Activated naive CD8-positive, alpha-beta T cell (primary cell): ENCODE measurements around the gene TMPRSS15.
"Not testable (repeated sequence)": the region's sequence is repeated elsewhere in the genome, so short reads cannot be mapped to it uniquely, and the experiment has no call there.

Experiments used
- H3K27ac Mint-ChIP-seq: one replicate; pipeline ENCODE4 v1.8.0; 2021; ENCODE audit warnings: mixed read lengths
- H3K27me3 Mint-ChIP-seq: one replicate; pipeline ENCODE4 v1.8.0; 2021; ENCODE audit warnings: mixed read lengths
- H3K36me3 Mint-ChIP-seq: one replicate; pipeline ENCODE4 v1.8.0; 2021; ENCODE audit warnings: mixed read lengths
- H3K4me1 Mint-ChIP-seq: one replicate; pipeline ENCODE4 v1.8.0; 2021; ENCODE audit warnings: low read depth, mixed read lengths
- H3K4me3 Mint-ChIP-seq: one replicate; pipeline ENCODE4 v1.8.0; 2021; ENCODE audit warnings: mild to moderate bottlenecking, mixed read lengths
- H3K9me3 Mint-ChIP-seq: one replicate; pipeline ENCODE4 v1.8.0; 2021; ENCODE audit warnings: low read depth, mixed read lengths

Gene TMPRSS15

DNA sequence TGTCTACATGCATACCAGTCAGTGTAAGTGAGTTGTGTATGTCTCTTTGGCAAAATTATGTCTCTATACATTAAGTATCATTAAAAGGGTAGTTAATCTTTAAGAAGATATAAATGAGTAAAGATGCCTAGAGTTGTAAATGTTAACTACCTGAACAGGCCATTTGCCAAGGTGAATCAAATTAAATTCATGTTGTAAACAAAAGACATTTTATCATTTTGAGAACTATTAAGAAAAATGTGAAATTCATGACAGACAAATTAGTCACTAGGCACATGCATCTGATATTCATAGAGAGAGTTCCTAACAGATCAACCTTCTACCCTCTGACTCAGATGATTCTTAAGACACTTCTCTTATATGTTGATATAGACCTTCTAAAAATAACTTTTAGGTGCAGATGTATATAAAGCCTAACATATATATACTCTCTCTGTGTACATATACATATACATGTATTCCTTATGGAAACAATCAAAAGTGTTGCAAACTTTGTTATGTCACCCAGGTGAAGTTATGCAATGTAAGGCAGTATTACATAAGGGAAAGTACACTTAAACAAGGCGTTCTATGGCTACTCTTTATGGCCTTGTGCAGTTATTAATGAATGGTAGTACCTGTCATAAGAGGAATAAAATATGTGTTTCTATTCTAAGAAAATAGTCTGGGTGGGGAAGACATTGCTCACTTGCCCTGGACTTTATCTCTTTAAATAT lies at the start of gene TMPRSS15:
TSS of gene TMPRSS15 (minus strand) at position 51 of the 716 bp plus-strand sequence. CDS start 163 bp downstream, outside the sequence.
- H3K27me3 Mint-ChIP-seq = no peaks in the 10 kb centered on the region
- no peak within 1 kb of the TSS for H3K27ac Mint-ChIP-seq
- no peaks in the 10 kb centered on the region for H3K36me3 Mint-ChIP-seq
- no peaks in the 10 kb centered on the region for H3K9me3 Mint-ChIP-seq
- no peak within 1 kb of the TSS for H3K4me3 Mint-ChIP-seq
- H3K4me1 Mint-ChIP-seq = no peaks in the 10 kb centered on the region

DNA sequence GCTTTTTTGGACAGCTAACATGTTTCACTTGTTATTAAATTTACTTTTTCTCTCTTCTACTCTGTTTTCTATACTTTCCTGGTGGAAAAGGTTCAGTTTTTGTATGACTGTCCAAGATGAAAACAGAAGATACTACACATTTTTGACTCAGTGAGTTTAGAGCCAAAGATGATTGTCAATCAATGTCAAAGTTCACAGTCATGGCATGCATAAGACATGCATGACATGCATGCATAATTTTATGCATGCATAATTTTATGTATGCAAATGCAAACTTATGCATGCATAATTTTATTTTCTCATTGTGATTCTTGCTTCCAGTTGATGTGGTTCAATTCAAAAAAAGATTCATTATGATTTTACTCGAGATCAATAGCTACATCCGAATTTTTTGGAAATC lies 48.1 kb upstream of the TMPRSS15 start:
- no peaks in the 10 kb centered on the region for H3K4me1 Mint-ChIP-seq
- H3K27ac Mint-ChIP-seq = no peak overlapping the region
- H3K4me3 Mint-ChIP-seq = no peak overlapping the region
- H3K27me3 Mint-ChIP-seq = no peaks in the 10 kb centered on the region
- peaks cover 6% of the 10 kb centered on the region for H3K9me3 Mint-ChIP-seq
- H3K36me3 Mint-ChIP-seq = no peaks in the 10 kb centered on the region

GRCh38 chr21:18449605-18450550 lies 46.3 kb upstream of the TMPRSS15 start:
- H3K4me1 Mint-ChIP-seq = no peaks in the 10 kb centered on the region
- peaks cover 7% of the 10 kb centered on the region for H3K9me3 Mint-ChIP-seq
- H3K36me3 Mint-ChIP-seq = no peaks in the 10 kb centered on the region
- H3K4me3 Mint-ChIP-seq = no peak overlapping the region
- H3K27ac Mint-ChIP-seq = no peak overlapping the region
- H3K27me3 Mint-ChIP-seq = no peaks in the 10 kb centered on the region

- no peak overlapping the region for H3K27ac Mint-ChIP-seq
- no peaks in the 10 kb centered on the region for H3K4me1 Mint-ChIP-seq
Observed at GRCh38 chr21:18443701-18444100, 40.1 kb upstream of the TMPRSS15 start.

GRCh38 chr21:18443085-18443484 lies 39.5 kb upstream of the TMPRSS15 start:
- no peaks in the 10 kb centered on the region for H3K36me3 Mint-ChIP-seq
- no peaks in the 10 kb centered on the region for H3K27me3 Mint-ChIP-seq
- no peak overlapping the region for H3K4me3 Mint-ChIP-seq
- H3K4me1 Mint-ChIP-seq = no peaks in the 10 kb centered on the region
- H3K9me3 Mint-ChIP-seq = peaks cover 3% of the 10 kb centered on the region
- H3K27ac Mint-ChIP-seq = no peak overlapping the region

More at GRCh38 chr21:18443701-18444100, 40.1 kb upstream of the TMPRSS15 start:
- no peak overlapping the region for H3K4me3 Mint-ChIP-seq
- no peaks in the 10 kb centered on the region for H3K36me3 Mint-ChIP-seq
- H3K27me3 Mint-ChIP-seq = no peaks in the 10 kb centered on the region
- H3K9me3 Mint-ChIP-seq = peaks cover 3% of the 10 kb centered on the region

GRCh38 chr21:18430341-18430740 lies 26.8 kb upstream of the TMPRSS15 start:
- Mint-ChIP-seq H3K27me3 (no peaks in the 10 kb centered on the region), H3K27ac (no peak overlapping the region), H3K36me3 (no peaks in the 10 kb centered on the region), H3K4me1 (no peaks in the 10 kb centered on the region), H3K4me3 (no peak overlapping the region), H3K9me3 (no peaks in the 10 kb centered on the region)

- Mint-ChIP-seq H3K4me3 (no peak overlapping the region), H3K4me1 (no peaks in the 10 kb centered on the region), H3K9me3 (no peaks in the 10 kb centered on the region), H3K36me3 (no peaks in the 10 kb centered on the region), H3K27me3 (no peaks in the 10 kb centered on the region), H3K27ac (no peak overlapping the region)
Observed at GRCh38 chr21:18424276-18424675, 20.7 kb upstream of the TMPRSS15 start.

- Mint-ChIP-seq H3K36me3 (no peaks in the 10 kb centered on the region), H3K4me3 (no peak overlapping the region), H3K27me3 (no peaks in the 10 kb centered on the region), H3K4me1 (no peaks in the 10 kb centered on the region), H3K27ac (no peak overlapping the region), H3K9me3 (peaks cover 3% of the 10 kb centered on the region)
Observed at GRCh38 chr21:18417141-18417790, 13.7 kb upstream of the TMPRSS15 start.

DNA sequence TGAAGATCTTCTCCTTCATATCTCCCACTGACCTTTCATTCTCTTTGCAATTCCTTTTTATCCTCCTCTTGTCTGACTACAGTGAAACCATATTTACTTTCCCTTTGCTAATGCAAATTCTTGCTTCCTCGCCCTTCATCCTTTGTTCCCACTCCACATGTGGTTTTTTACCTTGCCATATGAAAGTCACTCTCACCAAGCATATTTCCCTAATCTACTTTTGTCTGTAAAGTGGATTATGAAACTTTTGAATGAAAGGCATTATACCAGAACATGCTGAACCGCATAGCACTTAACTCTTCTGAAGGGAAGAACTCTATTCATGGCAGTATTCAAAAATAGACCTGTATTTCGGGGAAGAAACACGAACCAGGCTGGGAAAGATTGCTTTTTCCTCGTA lies 8.0 kb upstream of the TMPRSS15 start:
- Mint-ChIP-seq H3K4me3 (no peak overlapping the region), H3K9me3 (peaks cover under 1% of the 10 kb centered on the region), H3K36me3 (no peaks in the 10 kb centered on the region), H3K27me3 (no peaks in the 10 kb centered on the region), H3K4me1 (no peaks in the 10 kb centered on the region), H3K27ac (no peak overlapping the region)

- H3K27ac Mint-ChIP-seq = no peak overlapping the region
- H3K4me1 Mint-ChIP-seq = no peaks in the 10 kb centered on the region
- H3K9me3 Mint-ChIP-seq = no peaks in the 10 kb centered on the region
- H3K36me3 Mint-ChIP-seq = no peaks in the 10 kb centered on the region
- H3K4me3 Mint-ChIP-seq = no peak overlapping the region
- no peaks in the 10 kb centered on the region for H3K27me3 Mint-ChIP-seq
Observed at GRCh38 chr21:18409579-18409978, 6.0 kb upstream of the TMPRSS15 start.

DNA sequence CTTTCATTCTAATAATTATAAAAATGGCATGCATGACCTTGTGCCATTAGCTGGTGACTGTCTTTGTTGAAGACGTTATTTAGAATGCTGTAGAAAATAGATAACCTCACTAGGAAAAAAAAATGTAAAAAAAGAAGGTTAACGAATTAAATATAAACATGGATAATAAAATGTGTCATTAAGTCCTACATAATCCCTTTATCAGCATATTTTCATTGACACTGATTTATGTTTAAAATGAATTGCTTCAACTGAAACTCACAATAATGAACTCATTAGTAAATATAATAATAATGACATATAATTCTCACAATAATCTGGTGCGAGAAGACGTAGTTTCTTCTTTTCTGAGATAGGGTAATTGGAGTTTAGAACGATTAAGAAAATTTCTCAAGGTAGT lies 4.7 kb downstream of the TMPRSS15 start:
- no peak overlapping the region for H3K27ac Mint-ChIP-seq
- H3K9me3 Mint-ChIP-seq = no peaks in the 10 kb centered on the region
- no peaks in the 10 kb centered on the region for H3K27me3 Mint-ChIP-seq
- no peaks in the 10 kb centered on the region for H3K36me3 Mint-ChIP-seq
- H3K4me3 Mint-ChIP-seq = no peak overlapping the region
- no peaks in the 10 kb centered on the region for H3K4me1 Mint-ChIP-seq

- Mint-ChIP-seq H3K27me3 (no peaks in the 10 kb centered on the region), H3K27ac (no peak overlapping the region), H3K4me1 (no peaks in the 10 kb centered on the region)
Observed at GRCh38 chr21:18387994-18388393, 15.6 kb downstream of the TMPRSS15 start.

DNA sequence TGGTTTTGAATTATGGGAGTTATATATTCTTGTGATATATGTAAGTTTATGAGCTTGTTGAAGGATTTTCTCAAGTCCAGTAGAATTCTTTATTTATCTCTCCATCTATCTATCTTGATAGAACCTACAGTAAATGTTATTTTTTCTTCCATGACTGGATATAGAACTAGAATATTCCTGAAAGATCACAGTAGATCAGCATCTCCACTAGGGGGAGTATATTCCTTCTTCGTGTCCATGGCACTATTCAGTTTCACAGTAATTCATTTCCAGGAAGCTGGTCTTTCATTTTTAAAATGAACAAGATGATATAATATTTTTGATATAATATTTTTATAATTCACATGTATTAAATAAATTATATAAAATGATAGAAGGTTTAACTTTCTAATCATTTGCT lies 18.8 kb downstream of the TMPRSS15 start:
- no peak overlapping the region for H3K4me3 Mint-ChIP-seq
- H3K36me3 Mint-ChIP-seq = no peaks in the 10 kb centered on the region
- H3K9me3 Mint-ChIP-seq = no peaks in the 10 kb centered on the region
- H3K27ac Mint-ChIP-seq = no peak overlapping the region
- H3K4me1 Mint-ChIP-seq = no peaks in the 10 kb centered on the region
- no peaks in the 10 kb centered on the region for H3K27me3 Mint-ChIP-seq

More at GRCh38 chr21:18387994-18388393, 15.6 kb downstream of the TMPRSS15 start:
- H3K4me3 Mint-ChIP-seq = no peak overlapping the region
- no peaks in the 10 kb centered on the region for H3K9me3 Mint-ChIP-seq
- no peaks in the 10 kb centered on the region for H3K36me3 Mint-ChIP-seq

GRCh38 chr21:18382934-18383619 lies 20.5 kb downstream of the TMPRSS15 start:
- not testable (repeated sequence) for H3K27ac Mint-ChIP-seq, H3K4me1 Mint-ChIP-seq, H3K36me3 Mint-ChIP-seq, H3K4me3 Mint-ChIP-seq, H3K27me3 Mint-ChIP-seq, H3K9me3 Mint-ChIP-seq
